Erythroblast (primary cell): ENCODE measurements around the gene B3GNT9.
"Not testable (repeated sequence)": the region's sequence is repeated elsewhere in the genome, so short reads cannot be mapped to it uniquely, and the experiment has no call there.

Source experiments
- DNase-seq, 2 experiments: peaks; one replicate each; lab custom pipeline; 2025; lab: John Stamatoyannopoulos, UW
- GATA1 ChIP-seq: IDR thresholded peaks from 2 replicates; pipeline ENCODE4 v1.6.1; 2011; ENCODE audit warnings: low read depth, mild to moderate bottlenecking, control low read depth, low read length, moderate library complexity
- POLR2A ChIP-seq: IDR thresholded peaks from 2 replicates; pipeline ENCODE4 v1.6.1; 2011; ENCODE audit warnings: mild to moderate bottlenecking, low read length

The B3GNT9 gene

DNA sequence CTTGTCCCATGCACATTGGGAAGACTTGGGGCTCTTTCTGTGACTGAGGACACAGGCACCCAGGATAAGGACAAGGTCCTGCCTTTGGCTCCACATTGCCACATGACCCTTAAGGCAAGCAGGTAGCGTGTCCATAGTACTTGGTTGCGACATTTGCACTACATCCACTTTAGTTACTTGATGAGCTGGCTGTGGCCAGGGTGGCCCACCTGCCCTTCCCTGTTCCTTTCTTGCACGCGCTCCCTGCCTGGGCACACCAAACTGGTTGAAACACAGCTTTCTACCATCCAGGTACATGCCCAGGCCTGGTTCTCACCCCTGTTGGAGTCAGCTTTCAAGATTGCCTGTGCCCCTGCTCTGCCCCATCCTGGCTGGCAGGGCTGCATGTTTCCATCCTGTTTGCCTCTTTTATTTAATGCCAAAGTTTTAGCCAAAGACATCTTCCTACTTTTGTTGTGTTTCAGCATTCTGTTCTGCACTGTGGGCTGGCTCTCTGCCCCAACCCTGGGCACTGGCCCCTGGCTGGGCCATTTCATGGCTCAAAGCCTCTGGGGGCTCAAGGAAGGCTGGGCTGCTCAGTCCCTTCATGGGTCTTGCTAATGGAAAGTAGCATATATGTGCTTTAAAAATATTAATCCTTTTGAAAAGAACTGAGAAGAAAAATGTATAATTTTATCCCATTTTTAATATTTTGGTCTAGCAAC lies 3.2 kb downstream of the B3GNT9 start:
- TF ChIP-seq POLR2A (no peak), GATA1 (no peak)
- DNase-seq, result no peak

DNA sequence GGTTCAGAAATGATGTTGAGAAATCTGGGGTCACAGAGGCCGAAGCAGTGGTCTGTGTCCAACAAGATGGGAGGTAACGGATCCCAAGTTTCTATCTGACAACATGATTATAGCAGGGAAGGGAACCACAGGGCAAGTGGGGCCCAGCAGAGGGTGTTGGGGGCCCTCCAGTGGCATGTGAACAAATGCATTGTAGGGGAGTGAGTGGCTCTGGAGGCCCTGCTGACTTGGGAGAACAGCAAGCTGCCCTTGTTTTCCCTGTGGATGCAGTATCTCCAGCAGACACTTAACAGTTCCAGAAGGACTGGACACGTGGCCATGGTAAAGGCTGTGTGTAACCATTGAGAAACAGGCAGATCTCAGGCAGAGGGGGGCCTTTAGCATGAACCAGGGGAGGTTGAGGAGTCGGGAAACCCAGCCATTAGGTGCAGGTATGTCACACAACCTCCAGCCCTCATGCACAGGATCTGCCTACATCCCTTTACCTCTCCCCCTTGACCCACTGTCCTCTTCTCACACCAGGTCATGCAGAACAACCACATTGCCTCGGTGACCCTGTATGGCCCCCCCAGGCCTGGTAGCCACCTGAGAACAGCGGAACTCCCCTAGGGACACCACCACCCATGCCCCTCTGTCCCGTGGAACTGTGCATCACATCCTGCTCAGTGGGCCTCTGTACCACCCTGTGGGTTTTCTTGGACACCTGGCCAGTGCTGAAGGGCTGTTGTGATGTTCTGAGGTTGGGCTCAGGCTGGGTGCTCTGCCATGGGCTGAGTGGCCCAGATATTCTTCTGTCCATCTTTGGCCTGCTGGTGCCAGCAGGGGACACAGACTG lies 4.1 kb downstream of the B3GNT9 start:
- no peak for DNase-seq

DNA sequence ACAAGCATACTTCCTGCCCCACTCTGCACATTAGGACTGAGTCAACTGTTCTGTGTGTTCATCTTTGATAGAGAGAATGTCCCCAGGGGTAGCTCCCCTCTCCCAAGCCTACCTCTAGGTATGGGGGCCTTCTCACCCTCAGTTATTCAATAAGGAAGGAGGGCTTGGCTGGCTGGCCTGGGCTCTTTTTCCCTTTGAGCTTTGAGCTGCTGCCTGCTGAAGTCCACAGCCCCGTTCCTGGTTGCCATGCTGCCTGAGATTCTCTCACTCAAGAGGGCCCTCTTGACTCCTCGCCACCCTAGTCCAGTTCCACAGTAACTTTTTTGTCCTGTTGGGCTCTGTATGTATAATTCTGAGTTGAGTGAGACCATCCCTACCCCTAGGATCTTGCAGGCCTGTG lies 5.1 kb downstream of the B3GNT9 start:
- DNase-seq, result no peak
- no peak for TF ChIP-seq POLR2A
- no peak for TF ChIP-seq GATA1

More for the DNA sequence above, 4.1 kb downstream of the B3GNT9 start:
- TF ChIP-seq POLR2A, result no peak
- TF ChIP-seq GATA1, result no peak

DNA sequence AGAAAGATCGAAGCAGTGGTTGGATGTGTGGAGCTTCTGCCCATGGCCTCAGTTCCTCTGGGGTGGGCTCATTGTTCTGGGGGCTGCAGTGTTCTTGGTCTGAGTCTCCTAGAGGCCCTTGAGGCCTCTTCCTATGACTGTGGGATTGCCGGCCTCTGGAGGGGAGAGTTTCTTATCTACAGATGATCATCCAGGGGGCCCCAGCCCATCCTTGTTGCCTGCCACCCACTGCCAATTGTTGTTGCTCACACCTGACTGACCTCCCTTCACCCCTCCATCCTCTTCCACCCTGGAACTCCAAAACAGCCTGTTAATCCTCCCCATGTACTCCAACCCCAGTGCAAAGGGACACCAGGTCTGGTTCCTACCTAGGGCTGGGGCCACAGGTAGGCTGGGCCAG lies 5.9 kb downstream of the B3GNT9 start:
- TF ChIP-seq POLR2A (no peak), GATA1 (no peak)
- DNase-seq, result no peak

DNA sequence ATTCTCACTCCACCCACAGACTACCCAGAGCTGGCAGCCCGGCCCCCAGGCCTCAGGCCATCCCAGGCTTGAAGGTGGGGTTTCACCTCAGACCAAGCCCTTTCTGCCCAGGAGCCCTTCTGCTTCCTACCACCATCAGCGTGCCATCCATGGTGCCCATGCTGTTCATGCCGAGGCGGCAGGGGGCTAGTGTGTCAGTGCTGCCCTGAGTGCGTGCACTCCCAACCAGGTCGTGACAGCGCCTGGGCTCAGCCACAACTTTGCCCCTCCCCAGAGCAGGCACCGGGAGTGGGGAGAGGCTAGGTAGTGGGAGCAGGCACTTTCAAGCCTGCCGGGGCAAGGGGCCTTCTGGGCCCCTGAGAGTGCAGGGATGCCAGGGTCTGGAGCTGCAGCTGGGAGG lies 8.5 kb downstream of the B3GNT9 start:
- TF ChIP-seq GATA1 (no peak), POLR2A (no peak)
- DNase-seq, result no peak

DNA sequence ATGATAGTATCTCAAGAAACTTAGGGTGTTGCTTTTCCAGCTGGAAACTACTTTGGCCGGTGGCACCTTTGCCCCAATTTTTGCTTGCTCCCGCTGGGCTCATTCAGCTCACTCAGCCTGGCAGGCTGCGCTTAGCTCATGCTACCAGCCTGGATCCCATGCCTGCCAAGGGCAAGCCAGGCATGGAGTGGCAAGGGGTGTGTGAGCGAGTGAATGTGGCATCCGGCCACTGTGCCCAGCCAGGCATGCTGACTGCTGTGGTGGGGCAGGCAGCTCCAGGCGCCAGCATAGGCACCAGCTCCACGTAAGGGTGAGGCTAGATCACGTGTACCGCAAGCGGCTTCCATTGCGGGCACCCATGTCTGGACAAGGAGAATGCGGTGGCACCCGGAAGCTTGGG lies 9.4 kb downstream of the B3GNT9 start:
- DNase-seq, result no peak
- no peak for TF ChIP-seq POLR2A
- no peak for TF ChIP-seq GATA1

DNA sequence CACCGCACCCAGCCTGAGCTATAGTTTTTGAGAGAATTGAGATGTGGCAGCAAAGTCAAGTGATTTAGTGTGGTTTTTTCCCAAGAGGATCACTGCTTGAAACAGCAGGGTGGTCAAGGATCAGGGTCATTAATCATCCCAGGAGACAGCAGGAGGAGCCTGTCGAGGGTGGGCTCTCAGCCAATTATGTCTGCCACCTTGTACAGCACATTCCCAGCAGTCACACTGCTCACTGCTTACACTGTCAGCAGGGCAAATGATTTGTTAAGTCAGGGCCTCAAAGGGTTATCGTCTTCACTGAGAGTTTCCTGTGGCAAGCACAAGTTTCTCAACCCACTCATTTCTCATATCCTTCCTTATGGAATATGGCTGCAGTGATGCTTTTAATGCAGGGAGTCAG lies 13.2 kb downstream of the B3GNT9 start:
- no peak for TF ChIP-seq POLR2A
- TF ChIP-seq GATA1, result no peak

DNA sequence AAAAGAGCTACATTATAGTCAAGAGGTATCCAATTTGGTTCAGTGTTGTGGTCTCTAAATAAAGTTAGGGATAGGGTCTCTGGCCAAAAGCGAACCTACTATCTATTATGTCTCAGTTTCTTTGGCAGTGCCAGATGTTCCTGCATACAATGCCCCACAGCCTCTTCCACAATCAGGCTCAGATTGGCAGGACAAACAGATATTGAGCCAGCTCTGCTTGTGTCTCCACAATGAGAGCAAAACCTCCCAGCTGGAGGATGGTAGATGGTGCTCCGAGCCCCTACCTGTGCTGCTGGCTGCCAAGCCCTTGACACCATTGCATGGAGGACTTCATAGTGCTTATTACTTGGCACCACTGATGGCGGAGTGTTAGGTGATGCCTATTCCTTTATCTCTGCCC lies 21.4 kb downstream of the B3GNT9 start:
- TF ChIP-seq GATA1, result no peak
- TF ChIP-seq POLR2A, result no peak
- no peak for DNase-seq

More for the DNA sequence above, 13.2 kb downstream of the B3GNT9 start:
- DNase-seq, result no peak

DNA sequence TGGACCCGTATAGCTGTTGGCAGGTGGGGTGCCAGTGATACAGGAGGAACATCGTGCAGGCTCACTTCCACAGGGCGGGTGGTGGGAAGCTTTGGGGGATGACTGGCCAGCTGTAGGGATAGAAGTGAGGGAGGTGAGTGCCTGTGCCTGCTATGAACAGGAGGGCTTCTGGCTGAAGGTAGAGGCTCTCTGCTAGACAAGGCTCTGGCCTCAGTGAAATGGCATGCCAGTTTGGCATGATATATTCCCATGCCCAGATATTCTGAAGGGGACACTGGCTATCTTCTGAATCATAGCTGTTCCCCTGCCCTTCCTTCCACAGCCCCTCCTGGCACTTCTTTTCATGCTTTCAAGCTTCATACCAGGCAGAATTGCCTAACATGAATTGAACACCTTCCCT lies 21.9 kb downstream of the B3GNT9 start:
- TF ChIP-seq GATA1 (no peak), POLR2A (no peak)
- DNase-seq, result no peak

DNA sequence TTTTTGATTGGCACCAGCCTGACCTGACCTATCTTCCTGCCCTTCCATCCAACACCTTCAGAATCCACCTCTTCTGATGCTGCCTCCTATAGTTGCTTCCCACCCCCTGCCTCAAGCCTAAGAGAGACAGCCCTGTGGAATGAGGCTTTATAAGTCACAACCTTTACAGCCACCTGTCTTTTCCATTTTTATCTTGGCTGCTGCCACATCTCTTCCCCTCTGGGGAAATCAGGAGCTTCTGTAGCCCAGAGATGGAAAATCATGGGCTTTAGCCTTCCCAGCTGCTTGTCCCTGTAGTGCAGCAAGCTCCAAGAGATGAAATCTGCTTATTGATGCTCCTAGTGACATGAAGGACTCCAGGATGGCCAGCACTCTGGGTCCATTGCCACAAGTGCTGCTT lies 22.4 kb downstream of the B3GNT9 start:
- no peak for TF ChIP-seq GATA1
- TF ChIP-seq POLR2A, result no peak
- DNase-seq, result no peak

DNA sequence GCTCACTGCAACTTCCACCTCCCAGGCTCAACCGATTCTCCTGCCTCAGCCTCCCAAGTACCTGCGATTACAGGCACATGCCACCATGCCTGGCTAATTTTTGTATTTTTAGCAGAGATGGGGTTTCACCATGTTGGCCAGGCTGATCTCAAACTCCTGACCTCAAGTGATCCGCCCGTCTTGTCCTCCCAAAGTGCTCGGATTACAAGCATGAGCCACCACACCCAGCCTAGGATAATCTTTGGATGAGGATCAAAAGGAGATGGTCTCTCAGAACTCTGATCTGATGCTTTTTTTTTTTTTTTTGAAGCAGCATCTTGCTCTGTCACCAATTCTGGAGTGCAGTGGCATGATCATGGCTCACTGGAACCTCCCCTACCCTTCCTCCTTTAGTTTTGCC lies 28.0 kb downstream of the B3GNT9 start:
- DNase-seq, result not testable (repeated sequence)

DNA sequence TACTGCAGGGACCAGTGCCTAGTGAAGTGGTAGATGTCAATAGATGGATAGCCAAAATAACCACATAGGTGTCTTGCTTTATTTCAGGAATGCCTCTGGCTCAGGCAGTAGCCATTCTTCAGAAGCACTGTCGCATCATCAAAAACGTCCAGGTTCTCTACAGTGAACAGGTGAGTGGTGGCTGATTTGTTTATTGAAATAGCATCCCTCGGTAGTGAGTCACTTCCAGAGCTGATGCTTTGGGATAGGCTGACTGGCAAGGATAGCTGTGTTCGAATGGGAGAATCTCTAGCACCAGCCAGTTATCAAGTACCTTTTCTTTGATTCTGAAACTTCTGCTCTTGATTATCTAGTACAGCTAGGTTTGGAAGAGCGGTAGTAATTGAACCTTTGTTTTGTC lies 30.8 kb downstream of the B3GNT9 start:
- no peak for DNase-seq
- TF ChIP-seq POLR2A, result no peak

DNA sequence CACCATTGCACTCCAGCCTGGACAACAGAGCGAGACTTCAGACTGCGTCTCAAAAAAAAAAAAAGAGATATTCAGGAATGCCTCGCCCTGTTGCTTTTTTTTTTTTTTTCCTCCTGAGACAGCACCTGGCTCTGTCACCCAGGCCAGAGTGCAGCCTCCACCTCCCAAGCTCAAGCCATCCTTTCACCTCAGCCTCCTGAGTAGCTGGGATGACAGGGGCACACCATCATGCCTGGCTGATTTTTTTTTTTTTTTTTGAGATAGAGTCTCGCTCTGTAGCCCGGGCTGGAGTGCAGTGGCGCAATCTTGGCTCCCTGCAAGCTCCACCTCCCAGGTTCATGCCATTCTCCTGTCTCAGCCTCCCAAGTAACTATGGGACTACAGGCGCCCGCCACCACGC lies 33.1 kb downstream of the B3GNT9 start:
- TF ChIP-seq GATA1 (no peak), POLR2A (no peak)
- no peak for DNase-seq

DNA sequence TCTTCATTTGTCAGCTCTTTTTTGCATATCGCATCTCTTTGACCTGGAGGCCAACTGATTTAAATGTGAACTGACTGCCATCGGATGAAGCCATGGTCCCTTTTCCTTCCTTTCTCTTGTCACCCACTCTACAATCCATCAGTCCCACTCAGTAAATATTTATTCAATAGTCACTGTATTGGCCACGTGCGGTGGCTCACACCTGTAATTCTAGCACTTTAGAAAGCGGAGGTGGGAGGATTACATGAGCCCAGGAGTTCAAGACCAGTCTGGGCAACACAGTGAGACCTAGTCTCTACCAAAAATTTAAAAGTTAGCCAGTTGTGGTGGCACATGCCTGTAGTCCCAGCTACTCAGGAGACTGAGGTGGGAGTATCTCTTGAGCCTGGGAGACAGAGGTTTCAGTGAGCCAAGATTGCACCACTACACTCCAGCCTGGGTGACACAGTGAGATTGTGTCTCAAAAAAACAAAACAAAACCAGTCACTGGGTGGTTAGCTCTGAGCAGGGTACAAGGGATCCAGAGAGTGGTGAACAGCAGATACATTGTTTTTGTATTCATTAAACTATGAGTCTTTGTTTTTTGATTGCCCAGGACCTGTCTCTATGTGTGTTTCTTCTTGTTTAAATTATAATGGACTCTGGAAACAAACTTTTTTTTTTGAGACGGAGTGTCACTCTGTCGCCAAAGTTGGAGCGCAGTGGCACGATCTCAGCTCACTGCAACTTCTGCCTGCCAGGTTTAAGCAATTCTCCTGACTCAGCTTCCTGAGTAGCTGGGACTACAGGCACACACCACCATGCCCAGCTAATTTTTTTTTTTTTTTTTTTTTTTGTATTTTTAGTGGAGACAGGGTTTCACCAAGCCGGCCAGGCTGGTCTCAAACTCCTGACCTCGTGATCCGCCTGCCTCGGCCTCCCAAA lies 34.1 kb downstream of the B3GNT9 start:
- no peak for TF ChIP-seq POLR2A
- no peak for TF ChIP-seq GATA1
- DNase-seq, result no peak
